GM21528 (cell line): Measurements from ENCODE around the gene PSMB7.

ENCODE experiments used
- ATAC-seq: cut with Tn5 transposase; IDR thresholded peaks from one replicate; pipeline ENCODE4 v1.9.1; 2021; ENCODE audit warnings: mild to moderate bottlenecking, moderate library complexity; ENCODE audit not compliant: unreplicated experiment, low FRiP score

The PSMB7 gene

GRCh38 chr9:124332361-124333202 lies 82.7 kb downstream of the PSMB7 start:
- no peak for ATAC-seq

GRCh38 chr9:124331580-124331979 lies 83.7 kb downstream of the PSMB7 start:
- no peak for ATAC-seq

- ATAC-seq = no peak
These were observed 85.1 kb downstream of the PSMB7 start for GRCh38 chr9:124330011-124330697.

- no peak for ATAC-seq
These were observed 85.9 kb downstream of the PSMB7 start for GRCh38 chr9:124329206-124329792.

- ATAC-seq = no peak
These were observed 87.0 kb downstream of the PSMB7 start for GRCh38 chr9:124328285-124328684.

GRCh38 chr9:124327491-124327890 lies 87.8 kb downstream of the PSMB7 start:
- ATAC-seq = no peak

GRCh38 chr9:124326378-124326777 lies 88.9 kb downstream of the PSMB7 start:
- ATAC-seq = no peak

- ATAC-seq = no peak
These were observed 89.4 kb downstream of the PSMB7 start for GRCh38 chr9:124325816-124326215.

- ATAC-seq = no peak
These were observed 91.3 kb downstream of the PSMB7 start for GRCh38 chr9:124323904-124324303.

- no peak for ATAC-seq
These were observed 92.4 kb downstream of the PSMB7 start for GRCh38 chr9:124322618-124323432.

- ATAC-seq = no peak
These were observed 93.3 kb downstream of the PSMB7 start for GRCh38 chr9:124321935-124322334.

- no peak for ATAC-seq
These were observed 93.8 kb downstream of the PSMB7 start for GRCh38 chr9:124321416-124321815.

- ATAC-seq = no peak
These were observed 94.9 kb downstream of the PSMB7 start for GRCh38 chr9:124320062-124320973.

- no peak for ATAC-seq
These were observed 99.4 kb downstream of the PSMB7 start for GRCh38 chr9:124315882-124316281.

- ATAC-seq = no peak
These were observed 101.3 kb downstream of the PSMB7 start for GRCh38 chr9:124313940-124314339.

- ATAC-seq = no peak
These were observed 102.7 kb downstream of the PSMB7 start for GRCh38 chr9:124312290-124313265.

- no peak for ATAC-seq
These were observed 104.0 kb downstream of the PSMB7 start for GRCh38 chr9:124311283-124311682.

GRCh38 chr9:124309667-124310084 lies 105.6 kb downstream of the PSMB7 start:
- ATAC-seq = no peak
